Muscle layer of colon (tissue), 2 donors: ENCODE results near the gene LDLRAD4.

Experiments used
- H3K27ac ChIP-seq: one replicate; pipeline ENCODE4 v1.7.0; 2013; ENCODE audit warnings: low read depth, mild to moderate bottlenecking, low read length, moderate library complexity
- H3K27me3 ChIP-seq, 2 donors: one replicate each; pipeline ENCODE4 v1.7.0; 2013; ENCODE audit warnings: low read length in 2 of 2, mild to moderate bottlenecking in 2 of 2; ENCODE audit not compliant: insufficient read depth in 2 of 2, control insufficient read depth in 1 of 2
- H3K36me3 ChIP-seq: one replicate; pipeline ENCODE4 v1.7.0; 2013; ENCODE audit warnings: mild to moderate bottlenecking, low read length; ENCODE audit not compliant: insufficient read depth
- H3K4me1 ChIP-seq: one replicate; pipeline ENCODE4 v1.7.0; 2013; ENCODE audit warnings: mild to moderate bottlenecking, low read length; ENCODE audit not compliant: insufficient read depth
- H3K4me3 ChIP-seq, 2 donors: one replicate each; pipeline ENCODE4 v1.7.0; 2013; ENCODE audit warnings: low read length in 2 of 2, low read depth in 1 of 2, mild to moderate bottlenecking in 1 of 2, moderate library complexity in 1 of 2
- H3K9ac ChIP-seq: one replicate; pipeline ENCODE4 v1.7.0; 2013; ENCODE audit warnings: low read length
- H3K9me3 ChIP-seq: one replicate; pipeline ENCODE4 v1.7.0; 2013; ENCODE audit warnings: mild to moderate bottlenecking, low read length
- donor health status: abdominal sarcoma.
- donor health status: Adenocarcinoma of cecum.

LDLRAD4 gene

GRCh38 chr18:13374096-13374467, 155.5 kb downstream of the LDLRAD4 start:
- Histone ChIP-seq H3K36me3 (no peaks in the 10 kb centered on the region), H3K9ac (no peak overlapping the region), H3K27ac (no peak overlapping the region), H3K4me3 (no peak overlapping the region), H3K4me1 (peaks cover 34% of the 10 kb centered on the region), H3K9me3 (no peaks in the 10 kb centered on the region), H3K27me3 (no peaks in the 10 kb centered on the region)

GRCh38 chr18:13374468-13375301, 156.1 kb downstream of the LDLRAD4 start:
- H3K27ac ChIP-seq, result peak overlapping the region; percentile 38
- no peak overlapping the region for H3K4me3 ChIP-seq
- no peaks in the 10 kb centered on the region for H3K27me3 ChIP-seq
- peaks cover 33% of the 10 kb centered on the region for H3K4me1 ChIP-seq
- H3K36me3 ChIP-seq, result no peaks in the 10 kb centered on the region
- no peaks in the 10 kb centered on the region for H3K9me3 ChIP-seq
- no peak overlapping the region for H3K9ac ChIP-seq

GRCh38 chr18:13375302-13376255, 157.0 kb downstream of the LDLRAD4 start:
- peaks cover 32% of the 10 kb centered on the region for H3K4me1 ChIP-seq
- no peak overlapping the region for H3K9ac ChIP-seq

GRCh38 chr18:13376298-13376840, 157.8 kb downstream of the LDLRAD4 start:
- Histone ChIP-seq H3K27ac (no peak overlapping the region), H3K9ac (no peak overlapping the region), H3K36me3 (no peaks in the 10 kb centered on the region), H3K4me3 (no peak overlapping the region), H3K9me3 (no peaks in the 10 kb centered on the region), H3K27me3 (no peaks in the 10 kb centered on the region), H3K4me1 (peaks cover 40% of the 10 kb centered on the region)

More at GRCh38 chr18:13375302-13376255, 157.0 kb downstream of the LDLRAD4 start:
- H3K36me3 ChIP-seq, result no peaks in the 10 kb centered on the region
- no peaks in the 10 kb centered on the region for H3K9me3 ChIP-seq
- H3K27ac ChIP-seq, result peak overlapping the region; percentile 38
- no peak overlapping the region for H3K4me3 ChIP-seq
- H3K27me3 ChIP-seq, result no peaks in the 10 kb centered on the region

- Histone ChIP-seq H3K4me1 (peaks cover 45% of the 10 kb centered on the region), H3K9ac (no peak overlapping the region)
Observed at GRCh38 chr18:13376841-13377351, 158.3 kb downstream of the LDLRAD4 start.

GRCh38 chr18:13377496-13377895, 158.9 kb downstream of the LDLRAD4 start:
- Histone ChIP-seq H3K9ac (no peak overlapping the region), H3K27me3 (no peaks in the 10 kb centered on the region), H3K27ac (no peak overlapping the region), H3K36me3 (no peaks in the 10 kb centered on the region), H3K9me3 (no peaks in the 10 kb centered on the region), H3K4me1 (peaks cover 47% of the 10 kb centered on the region), H3K4me3 (no peak overlapping the region)

More at GRCh38 chr18:13376841-13377351, 158.3 kb downstream of the LDLRAD4 start:
- Histone ChIP-seq H3K27ac (no peak overlapping the region), H3K36me3 (no peaks in the 10 kb centered on the region), H3K27me3 (no peaks in the 10 kb centered on the region), H3K9me3 (no peaks in the 10 kb centered on the region), H3K4me3 (no peak overlapping the region)

GRCh38 chr18:13378150-13378549, 159.6 kb downstream of the LDLRAD4 start:
- no peaks in the 10 kb centered on the region for H3K36me3 ChIP-seq
- H3K4me1 ChIP-seq, result peaks cover 54% of the 10 kb centered on the region
- no peaks in the 10 kb centered on the region for H3K9me3 ChIP-seq
- H3K4me3 ChIP-seq, result no peak overlapping the region
- no peak overlapping the region for H3K9ac ChIP-seq
- H3K27ac ChIP-seq, result no peak overlapping the region
- no peaks in the 10 kb centered on the region for H3K27me3 ChIP-seq

- peaks cover 59% of the 10 kb centered on the region for H3K4me1 ChIP-seq
- no peak overlapping the region for H3K4me3 ChIP-seq
- H3K9me3 ChIP-seq, result no peaks in the 10 kb centered on the region
- no peak overlapping the region for H3K9ac ChIP-seq
- no peak overlapping the region for H3K27ac ChIP-seq
- no peaks in the 10 kb centered on the region for H3K27me3 ChIP-seq
- H3K36me3 ChIP-seq, result no peaks in the 10 kb centered on the region
Observed at GRCh38 chr18:13379062-13379865, 160.7 kb downstream of the LDLRAD4 start.

- Histone ChIP-seq H3K27me3 (no peaks in the 10 kb centered on the region), H3K27ac (no peak overlapping the region), H3K4me3 (no peak overlapping the region), H3K9me3 (no peaks in the 10 kb centered on the region), H3K36me3 (no peaks in the 10 kb centered on the region), H3K9ac (no peak overlapping the region), H3K4me1 (peaks cover 51% of the 10 kb centered on the region)
Observed at GRCh38 chr18:13379930-13380690, 161.6 kb downstream of the LDLRAD4 start.

GRCh38 chr18:13380691-13381070, 162.1 kb downstream of the LDLRAD4 start:
- Histone ChIP-seq H3K27me3 (no peaks in the 10 kb centered on the region), H3K4me3 (no peak overlapping the region), H3K9ac (no peak overlapping the region), H3K4me1 (peaks cover 50% of the 10 kb centered on the region), H3K36me3 (no peaks in the 10 kb centered on the region), H3K9me3 (no peaks in the 10 kb centered on the region), H3K27ac (no peak overlapping the region)
